Measurements from ENCODE around the gene KIAA0513. TPM values are rescaled to one million over a fixed set of nuclear protein-coding genes. Genes with fewer than 3 reads are reported as not detected.

The KIAA0513 gene
- total and polyA plus RNA-seq, 2 donors (not counting 3 experiments of a cell fraction or from before 2014, with no cell fraction given), result 1.8 to 4.3 TPM

- no peak overlapping the region for H3K4me3 ChIP-seq (replicated peaks in 1 of 3; ENCODE audit: insufficient read depth in 1 of 3, low read depth in 1 of 3, low read length in 3 of 3)
- no peaks in the 10 kb centered on the region for H3K9me3 ChIP-seq (replicated peaks; ENCODE audit: control insufficient read depth, insufficient read depth, low read length)
- no peaks in the 10 kb centered on the region for H3K36me3 ChIP-seq (ENCODE audit: control insufficient read depth in 2 of 2, extremely low read depth in 1 of 2, insufficient read depth in 2 of 2, low read length in 2 of 2)
- no peak overlapping the region for H2AFZ ChIP-seq (ENCODE audit: low read depth, low read length)
- dilution Hi-C loops (cut with MboI; ENCODE audit: extremely low pct_ligation_motif_present, low sequenced_read_pairs) (no loop called here), intact Hi-C loops (cut with micrococcal nuclease) (no loop called here)
- H3K27ac ChIP-seq (ENCODE audit: insufficient read depth, low read depth, low read length), result no peak overlapping the region
- no peak overlapping the region for H3K9ac ChIP-seq (replicated peaks; ENCODE audit: extremely low read depth, insufficient read depth, low read length)
- no peaks in the 10 kb centered on the region for H3K4me1 ChIP-seq (ENCODE audit: control insufficient read depth, extremely low read depth, insufficient read depth, low read length)
- DNase-seq (ENCODE audit: low read depth, low spot score), result no peak
- peaks cover 0 to 5% of the 10 kb centered on the region in 2 experiments for H3K27me3 ChIP-seq (ENCODE audit: control insufficient read depth in 2 of 2, insufficient read depth in 2 of 2, low read length in 2 of 2)
- H3K79me2 ChIP-seq (ENCODE audit: control insufficient read depth, insufficient read depth, low read length), result no peaks in the 10 kb centered on the region
- H4K20me1 ChIP-seq (replicated peaks; ENCODE audit: control insufficient read depth, extremely low read depth, insufficient read depth, low read length), result no peaks in the 10 kb centered on the region
- no TSS peak for BruUV-seq (replicated peaks)
- FAIRE-seq, result no peak
- TF ChIP-seq MYC (IDR thresholded peaks at IDR 0.05; ENCODE audit: low read depth, low read length), result no peak
- no peak for TF ChIP-seq FOS (IDR thresholded peaks at IDR 0.05; ENCODE audit: borderline replicate concordance, insufficient read depth, low read length)
- no peak for TF ChIP-seq EZH2 (IDR thresholded peaks at IDR 0.05; ENCODE audit: borderline replicate concordance, low read depth, low read length, severe bottlenecking)
- no peak for TF ChIP-seq POLR2AphosphoS5 (IDR thresholded peaks at IDR 0.05; ENCODE audit: insufficient read depth, low read depth, low read length)
- TF ChIP-seq, protein P1, sequence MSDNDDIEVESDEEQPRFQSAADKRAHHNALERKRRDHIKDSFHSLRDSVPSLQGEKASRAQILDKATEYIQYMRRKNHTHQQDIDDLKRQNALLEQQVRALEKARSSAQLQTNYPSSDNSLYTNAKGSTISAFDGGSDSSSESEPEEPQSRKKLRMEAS (IDR thresholded peaks at IDR 0.05; ENCODE audit: insufficient read depth, insufficient read length), result no peak
- TF ChIP-seq POLR2A (IDR thresholded peaks at IDR 0.05; ENCODE audit: low read depth, low read length), result no peak
- TF ChIP-seq JUN (IDR thresholded peaks at IDR 0.05; ENCODE audit: borderline replicate concordance, insufficient read depth, insufficient read length, low read depth), result no peak
- TF ChIP-seq GATA2 (IDR thresholded peaks at IDR 0.05; ENCODE audit: insufficient read depth, insufficient read length, low read depth, low read length), result no peak
- no peak overlapping the region for H3K4me2 ChIP-seq (ENCODE audit: insufficient read depth, low read length)
- CTCF ChIA-PET, result interaction anchor here (1.2 to 2.9 kb wide), 2 partner anchors 7 to 18 kb away, joined by 3 to 20 read pairs; partner anchors contain the start of gene CIBAR2
- POLR2A ChIA-PET, result no interaction called here
- H3K9me1 ChIP-seq (replicated peaks; ENCODE audit: control insufficient read depth, extremely low read depth, insufficient read depth, low read length), result no peaks in the 10 kb centered on the region
These were observed 66.7 kb downstream of the KIAA0513 start for GRCh38 chr16:85094176-85094805.

All from endothelial cell of umbilical vein (primary cell).